Measurements from ENCODE around the gene NAP1L4.

DNA sequence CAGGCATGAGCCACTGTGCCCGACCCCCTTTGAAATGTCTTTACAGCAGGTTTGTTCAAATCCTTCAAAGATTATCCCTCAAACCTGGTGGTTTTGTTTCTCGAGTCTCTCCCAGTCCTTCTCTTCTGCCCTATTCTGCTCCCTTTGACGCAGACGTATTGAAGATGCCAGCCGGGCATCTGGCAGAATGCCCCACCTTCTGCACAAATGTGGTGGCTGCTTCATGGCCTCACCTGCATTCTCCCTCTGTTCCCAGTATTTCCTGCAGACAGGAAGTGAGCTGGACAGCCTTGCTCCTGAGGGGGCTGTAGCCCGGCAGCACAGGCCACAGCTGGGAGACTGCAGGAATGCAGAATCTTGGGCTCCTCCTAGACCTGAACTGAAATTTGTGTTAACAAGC is 4.8 kb upstream of the NAP1L4 start:
- TF ChIP-seq, protein P1, sequence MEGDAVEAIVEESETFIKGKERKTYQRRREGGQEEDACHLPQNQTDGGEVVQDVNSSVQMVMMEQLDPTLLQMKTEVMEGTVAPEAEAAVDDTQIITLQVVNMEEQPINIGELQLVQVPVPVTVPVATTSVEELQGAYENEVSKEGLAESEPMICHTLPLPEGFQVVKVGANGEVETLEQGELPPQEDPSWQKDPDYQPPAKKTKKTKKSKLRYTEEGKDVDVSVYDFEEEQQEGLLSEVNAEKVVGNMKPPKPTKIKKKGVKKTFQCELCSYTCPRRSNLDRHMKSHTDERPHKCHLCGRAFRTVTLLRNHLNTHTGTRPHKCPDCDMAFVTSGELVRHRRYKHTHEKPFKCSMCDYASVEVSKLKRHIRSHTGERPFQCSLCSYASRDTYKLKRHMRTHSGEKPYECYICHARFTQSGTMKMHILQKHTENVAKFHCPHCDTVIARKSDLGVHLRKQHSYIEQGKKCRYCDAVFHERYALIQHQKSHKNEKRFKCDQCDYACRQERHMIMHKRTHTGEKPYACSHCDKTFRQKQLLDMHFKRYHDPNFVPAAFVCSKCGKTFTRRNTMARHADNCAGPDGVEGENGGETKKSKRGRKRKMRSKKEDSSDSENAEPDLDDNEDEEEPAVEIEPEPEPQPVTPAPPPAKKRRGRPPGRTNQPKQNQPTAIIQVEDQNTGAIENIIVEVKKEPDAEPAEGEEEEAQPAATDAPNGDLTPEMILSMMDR (IDR thresholded peaks at IDR 0.05), result no peak
- TF ChIP-seq POLR2A (IDR thresholded peaks at IDR 0.05) (no peak), EP300 (IDR thresholded peaks at IDR 0.05) (no peak)
